Tibial nerve (tissue), 3 donors: ENCODE results near the gene SNX19.

Source experiments
- CTCF ChIP-seq, 5 experiments: fragments of 200-600 bp in 3 of 5; fragments of 450-650 bp in 2 of 5; sonication (generic) in 3 of 5; IDR thresholded peaks; one replicate each; pipeline ENCODE4 v1.5.1; 2016 to 2019; ENCODE audit warnings: antibody characterized with exemption in 5 of 5, mild to moderate bottlenecking in 3 of 5, moderate library complexity in 2 of 5
- POLR2A ChIP-seq, 2 donors: fragments of 450-650 bp; IDR thresholded peaks; one replicate each; pipeline ENCODE4 v1.6.1; 2017; ENCODE audit warnings: antibody characterized with exemption in 2 of 2, mild to moderate bottlenecking in 2 of 2, moderate library complexity in 2 of 2

- no peak for TF ChIP-seq CTCF (IDR thresholded peaks at IDR 0.05)
- TF ChIP-seq POLR2A (IDR thresholded peaks at IDR 0.05) = no peak
Measured at GRCh38 chr11:130913268-130913667, 3.0 kb downstream of the SNX19 start.
